Mesothelial cell of epicardium (in vitro differentiated cells): ENCODE measurements around the gene FAM78B. TPM values are rescaled to one million over a fixed set of nuclear protein-coding genes. Genes with fewer than 3 reads are reported as not detected.

ENCODE experiments used
- DNase-seq, 2 experiments: peaks; one replicate each; pipeline ENCODE4 v3.0.0; 2021; ENCODE audit warnings: low spot score in 2 of 2; ENCODE audit not compliant: unreplicated experiment in 2 of 2
- H3K27ac Mint-ChIP-seq: 2 replicates; pipeline ENCODE4 v1.8.0; 2021; ENCODE audit warnings: mixed read lengths
- H3K27me3 Mint-ChIP-seq: 2 replicates; pipeline ENCODE4 v1.8.0; 2021; ENCODE audit warnings: low read depth, mixed read lengths
- H3K36me3 Mint-ChIP-seq: 2 replicates; pipeline ENCODE4 v1.8.0; 2021; ENCODE audit warnings: mixed read lengths
- H3K4me1 Mint-ChIP-seq: 2 replicates; pipeline ENCODE4 v1.8.0; 2021; ENCODE audit warnings: mixed read lengths
- H3K4me3 Mint-ChIP-seq: 2 replicates; pipeline ENCODE4 v1.8.0; 2021; ENCODE audit warnings: mild to moderate bottlenecking, moderate library complexity, mixed read lengths
- H3K9me3 Mint-ChIP-seq: 2 replicates; pipeline ENCODE4 v1.8.0; 2021; ENCODE audit warnings: mixed read lengths
- CTCF ChIP-seq: fragments of 200-600 bp; sonication (generic); IDR thresholded peaks from one replicate; pipeline ENCODE4 v1.5.0; 2021; ENCODE audit warnings: antibody characterized with exemption; ENCODE audit not compliant: unreplicated experiment
- total RNA-seq: library from RNA; stranded (reverse); gene quantifications from 3 replicates; pipeline ENCODE4 v1.2.1, GENCODE V29; 2021

Gene FAM78B
- total RNA-seq, 1 donor from 2014 or later = 0.16 TPM

- Mint-ChIP-seq H3K4me1 (no peaks in the 10 kb centered on the region), H3K4me3 (no peak overlapping the region), H3K27me3 (peaks cover 9% of the 10 kb centered on the region), H3K36me3 (no peaks in the 10 kb centered on the region), H3K27ac (no peak overlapping the region), H3K9me3 (no peaks in the 10 kb centered on the region)
- DNase-seq = no peak
- TF ChIP-seq CTCF = no peak
These were observed 53.2 kb downstream of the FAM78B start for GRCh38 chr1:166113630-166114029.

GRCh38 chr1:166113031-166113430, 53.8 kb downstream of the FAM78B start:
- H3K9me3 Mint-ChIP-seq = no peaks in the 10 kb centered on the region
- H3K36me3 Mint-ChIP-seq = no peaks in the 10 kb centered on the region
- H3K4me1 Mint-ChIP-seq = no peaks in the 10 kb centered on the region
- peaks cover 10% of the 10 kb centered on the region for H3K27me3 Mint-ChIP-seq
- no peak overlapping the region for H3K4me3 Mint-ChIP-seq
- no peak for DNase-seq
- H3K27ac Mint-ChIP-seq = no peak overlapping the region
- TF ChIP-seq CTCF = no peak

GRCh38 chr1:166112425-166112824, 54.4 kb downstream of the FAM78B start:
- Mint-ChIP-seq H3K4me1 (no peaks in the 10 kb centered on the region), H3K9me3 (no peaks in the 10 kb centered on the region), H3K27me3 (peaks cover 4% of the 10 kb centered on the region), H3K36me3 (no peaks in the 10 kb centered on the region), H3K27ac (no peak overlapping the region), H3K4me3 (no peak overlapping the region)
- TF ChIP-seq CTCF = no peak
- DNase-seq = no peak

DNA sequence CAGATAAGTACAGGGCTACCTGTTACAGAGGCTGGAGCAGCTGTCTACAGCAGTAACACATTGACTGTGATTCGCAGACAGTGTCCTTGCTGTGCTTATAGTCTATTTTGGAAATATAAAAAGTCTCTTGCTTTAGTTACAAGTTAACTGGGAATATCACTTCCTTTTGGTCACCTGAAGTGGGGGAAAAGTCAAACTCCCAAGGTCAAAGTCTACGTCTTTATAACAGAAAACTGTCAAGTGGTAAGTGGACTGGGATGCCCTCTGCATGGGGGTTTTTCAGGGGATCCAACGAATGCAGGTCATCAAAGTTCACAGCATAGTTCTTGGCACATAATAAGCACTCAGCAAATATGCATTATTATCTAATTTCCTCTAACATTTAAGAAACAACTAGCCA, 55.4 kb downstream of the FAM78B start:
- Mint-ChIP-seq H3K27ac (no peak overlapping the region), H3K4me3 (no peak overlapping the region), H3K27me3 (peaks cover 4% of the 10 kb centered on the region)

GRCh38 chr1:166090244-166090643, 76.6 kb downstream of the FAM78B start:
- no peak for DNase-seq
- Mint-ChIP-seq H3K27me3 (peaks cover 8% of the 10 kb centered on the region), H3K4me3 (no peak overlapping the region), H3K9me3 (no peaks in the 10 kb centered on the region), H3K4me1 (no peaks in the 10 kb centered on the region), H3K36me3 (no peaks in the 10 kb centered on the region), H3K27ac (no peak overlapping the region)
- TF ChIP-seq CTCF = no peak

More for the DNA sequence above, 55.4 kb downstream of the FAM78B start:
- Mint-ChIP-seq H3K9me3 (no peaks in the 10 kb centered on the region), H3K4me1 (no peaks in the 10 kb centered on the region), H3K36me3 (no peaks in the 10 kb centered on the region)
- DNase-seq = no peak
- no peak for TF ChIP-seq CTCF

- TF ChIP-seq CTCF = no peak
- DNase-seq = no peak
- Mint-ChIP-seq H3K27ac (no peak overlapping the region), H3K4me3 (no peak overlapping the region), H3K36me3 (no peaks in the 10 kb centered on the region), H3K4me1 (no peaks in the 10 kb centered on the region), H3K9me3 (no peaks in the 10 kb centered on the region), H3K27me3 (peaks cover 8% of the 10 kb centered on the region)
These were observed 77.0 kb downstream of the FAM78B start for GRCh38 chr1:166089804-166090203.
